ENCODE results near the gene PKD1. TPM values are rescaled to one million over a fixed set of nuclear protein-coding genes. Genes with fewer than 3 reads are reported as not detected.
"Not testable (repeated sequence)": the region's sequence is repeated elsewhere in the genome, so short reads cannot be mapped to it uniquely, and the experiment has no call there.

PKD1 gene
- total RNA-seq, 1 donor from 2014 or later: 20.8 TPM

- no peak for DNase-seq (ENCODE audit: low read depth in 2 of 2)
Observed at GRCh38 chr16:2151188-2152091, 15.7 kb upstream of the PKD1 start.

- DNase-seq (ENCODE audit: low read depth in 2 of 2): no peak
Observed at GRCh38 chr16:2150418-2151187, 14.9 kb upstream of the PKD1 start.

GRCh38 chr16:2149630-2150417 is 14.1 kb upstream of the PKD1 start:
- no peak for DNase-seq (ENCODE audit: low read depth in 2 of 2)

- no peak for DNase-seq (ENCODE audit: low read depth in 2 of 2)
Observed at GRCh38 chr16:2148714-2149629, 13.3 kb upstream of the PKD1 start.

- DNase-seq (ENCODE audit: low read depth in 2 of 2): peak in 1 of 2 donors; percentile 69
Observed at GRCh38 chr16:2147981-2148671, 12.4 kb upstream of the PKD1 start, which contains the start of gene RAB26. Gene RAB26 (plus strand): TSS chr16:2148625. CDS start chr16:2148784, 159 bp downstream.

GRCh38 chr16:2147378-2147777 is 11.7 kb upstream of the PKD1 start:
- DNase-seq (ENCODE audit: low read depth in 2 of 2): no peak

GRCh38 chr16:2145843-2146242 is 10.1 kb upstream of the PKD1 start:
- DNase-seq (ENCODE audit: low read depth in 2 of 2): no peak

- no peak for DNase-seq (ENCODE audit: low read depth in 2 of 2)
Observed at GRCh38 chr16:2143878-2144485, 8.3 kb upstream of the PKD1 start.

- DNase-seq (ENCODE audit: low read depth in 2 of 2): no peak
Observed at GRCh38 chr16:2142942-2143877, 7.5 kb upstream of the PKD1 start.

GRCh38 chr16:2135071-2135470 is 627 bp downstream of the PKD1 start:
- not testable (repeated sequence) for DNase-seq (ENCODE audit: low read depth in 2 of 2)

- DNase-seq (ENCODE audit: low read depth in 2 of 2): not testable (repeated sequence)
Observed at GRCh38 chr16:2133797-2134196, 1.9 kb downstream of the PKD1 start.

- DNase-seq (ENCODE audit: low read depth in 2 of 2): not testable (repeated sequence)
Observed at GRCh38 chr16:2129890-2130447, 5.7 kb downstream of the PKD1 start.

- not testable (repeated sequence) for DNase-seq (ENCODE audit: low read depth in 2 of 2)
Observed at GRCh38 chr16:2129251-2129650, 6.4 kb downstream of the PKD1 start.

GRCh38 chr16:2127630-2128280 is 7.9 kb downstream of the PKD1 start:
- peak in 1 of 2 donors; percentile 48 for DNase-seq (ENCODE audit: low read depth in 2 of 2)

- not testable (repeated sequence) for DNase-seq (ENCODE audit: low read depth in 2 of 2)
Observed at GRCh38 chr16:2126928-2127556, 8.7 kb downstream of the PKD1 start.

GRCh38 chr16:2126161-2126743 is 9.4 kb downstream of the PKD1 start:
- not testable (repeated sequence) for DNase-seq (ENCODE audit: low read depth in 2 of 2)

GRCh38 chr16:2125609-2126008 is 10.1 kb downstream of the PKD1 start:
- DNase-seq (ENCODE audit: low read depth in 2 of 2): not testable (repeated sequence)

Measured in dermis microvascular lymphatic vessel endothelial cell (primary cell).